OCI-LY1 (cell line): ENCODE results near the gene MRPL19.

ENCODE experiments used
- H2AFZ ChIP-seq: fragments of 200-600 bp; sonication (generic), shearing (Covaris generic); 2 replicates; pipeline ENCODE4 v1.6.0; 2014; ENCODE audit warnings: antibody characterized with exemption, mild to moderate bottlenecking, low read length
- H3F3A ChIP-seq: fragments of 200-600 bp; sonication (generic), shearing (Covaris generic); 2 replicates; pipeline ENCODE4 v1.6.0; 2014; ENCODE audit warnings: mild to moderate bottlenecking, antibody characterized with exemption, low read length, moderate library complexity; ENCODE audit not compliant: insufficient read depth
- H3K27ac ChIP-seq: fragments of 200-600 bp; sonication (generic); 2 replicates; pipeline ENCODE4 v1.5.1; 2014; ENCODE audit warnings: low read length, mixed run types, mild to moderate bottlenecking, low read depth; ENCODE audit not compliant: poor library complexity, severe bottlenecking
- H3K27me3 ChIP-seq: fragments of 200-600 bp; sonication (generic); 2 replicates; pipeline ENCODE4 v1.6.0; 2014; ENCODE audit warnings: antibody characterized with exemption, mild to moderate bottlenecking, low read length, moderate library complexity; ENCODE audit not compliant: insufficient read depth
- H3K36me3 ChIP-seq: fragments of 200-600 bp; sonication (generic); 2 replicates; pipeline ENCODE4 v1.6.1; 2014; ENCODE audit warnings: mild to moderate bottlenecking, antibody characterized with exemption, low read length, moderate library complexity, mixed read lengths; ENCODE audit not compliant: insufficient read depth
- H3K4me1 ChIP-seq: fragments of 200-600 bp; sonication (generic); 2 replicates; pipeline ENCODE4 v1.5.1; 2014; ENCODE audit warnings: mild to moderate bottlenecking, low read length, moderate library complexity; ENCODE audit not compliant: insufficient read depth, severe bottlenecking
- H3K4me2 ChIP-seq: fragments of 200-600 bp; sonication (generic), shearing (Covaris generic); 2 replicates; pipeline ENCODE4 v1.6.1; 2014; ENCODE audit warnings: low read length
- H3K4me3 ChIP-seq: fragments of 200-600 bp; sonication (generic); 2 replicates; pipeline ENCODE4 v1.5.1; 2014; ENCODE audit warnings: low read length, low read depth, mild to moderate bottlenecking, mixed read lengths; ENCODE audit not compliant: poor library complexity, severe bottlenecking
- H3K79me2 ChIP-seq: fragments of 200-600 bp; shearing (Covaris generic); 2 replicates; pipeline ENCODE4 v1.6.1; 2016; ENCODE audit warnings: mixed run types, low read length, mixed read lengths; ENCODE audit not compliant: insufficient read depth
- H3K9ac ChIP-seq: fragments of 200-600 bp; sonication (generic), shearing (Covaris generic); 2 replicates; pipeline ENCODE4 v1.6.1; 2014; ENCODE audit warnings: mild to moderate bottlenecking, low read length, mixed read lengths
- H3K9me2 ChIP-seq: fragments of 200-600 bp; sonication (generic), shearing (Covaris generic); 2 replicates; pipeline ENCODE4 v1.6.1; 2014; ENCODE audit warnings: low read depth, mild to moderate bottlenecking, low read length, mixed read lengths
- H3K9me3 ChIP-seq: fragments of 200-600 bp; shearing (Covaris generic); 2 replicates; pipeline ENCODE4 v1.6.1; 2014; ENCODE audit warnings: low read length, mixed read lengths
- H4K20me1 ChIP-seq: fragments of 200-600 bp; sonication (generic), shearing (Covaris generic); 2 replicates; pipeline ENCODE4 v1.6.0; 2016; ENCODE audit warnings: mild to moderate bottlenecking, low read length; ENCODE audit not compliant: insufficient read depth
- EZH2 ChIP-seq: fragments of 200-600 bp; sonication (generic), shearing (Covaris generic); IDR thresholded peaks from 2 replicates; pipeline ENCODE4 v1.8.0; 2017; ENCODE audit warnings: borderline replicate concordance, mixed run types, mild to moderate bottlenecking, antibody characterized with exemption, low read length, moderate library complexity, mixed read lengths
- TF ChIP-seq, protein P1 (sequence below): fragments of 200-600 bp; sonication (generic), shearing (Covaris generic); IDR thresholded peaks from 2 replicates; pipeline ENCODE4 v1.5.1; 2017; ENCODE audit warnings: mild to moderate bottlenecking, antibody characterized with exemption, low read length, moderate library complexity, mixed read lengths

The MRPL19 gene

DNA sequence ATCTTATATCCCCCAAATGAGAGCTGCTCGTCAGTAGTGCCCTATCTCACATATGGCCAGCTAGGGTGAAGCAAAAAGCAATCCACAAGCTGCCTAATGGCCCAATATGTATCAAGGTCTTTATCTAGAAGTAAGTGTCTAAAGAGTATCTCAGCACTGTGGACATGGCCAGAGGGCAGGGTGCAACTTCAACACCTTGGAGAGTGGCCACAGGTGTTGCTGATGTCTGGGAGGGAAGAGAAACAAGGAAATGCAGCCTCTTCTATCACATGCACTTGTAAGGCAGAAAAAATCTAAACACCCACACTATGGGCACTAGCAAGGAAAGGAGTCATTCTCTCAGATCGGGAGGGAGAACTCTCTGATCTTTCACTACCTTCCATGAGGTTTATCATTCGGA lies 23.7 kb upstream of the MRPL19 start:
- Histone ChIP-seq H3K4me1 (no peaks in the 10 kb centered on the region), H3K9me3 (no peaks in the 10 kb centered on the region), H3K79me2 (no peaks in the 10 kb centered on the region), H3K4me2 (no peak overlapping the region), H3K27me3 (no peaks in the 10 kb centered on the region), H3K9me2 (no peaks in the 10 kb centered on the region), H3K36me3 (no peaks in the 10 kb centered on the region), H3K9ac (no peak overlapping the region), H3K27ac (no peak overlapping the region), H4K20me1 (no peaks in the 10 kb centered on the region), H3F3A (no peaks in the 10 kb centered on the region), H2AFZ (no peak overlapping the region), H3K4me3 (no peak overlapping the region)
- no peak for TF ChIP-seq EZH2
- TF ChIP-seq, protein P1, sequence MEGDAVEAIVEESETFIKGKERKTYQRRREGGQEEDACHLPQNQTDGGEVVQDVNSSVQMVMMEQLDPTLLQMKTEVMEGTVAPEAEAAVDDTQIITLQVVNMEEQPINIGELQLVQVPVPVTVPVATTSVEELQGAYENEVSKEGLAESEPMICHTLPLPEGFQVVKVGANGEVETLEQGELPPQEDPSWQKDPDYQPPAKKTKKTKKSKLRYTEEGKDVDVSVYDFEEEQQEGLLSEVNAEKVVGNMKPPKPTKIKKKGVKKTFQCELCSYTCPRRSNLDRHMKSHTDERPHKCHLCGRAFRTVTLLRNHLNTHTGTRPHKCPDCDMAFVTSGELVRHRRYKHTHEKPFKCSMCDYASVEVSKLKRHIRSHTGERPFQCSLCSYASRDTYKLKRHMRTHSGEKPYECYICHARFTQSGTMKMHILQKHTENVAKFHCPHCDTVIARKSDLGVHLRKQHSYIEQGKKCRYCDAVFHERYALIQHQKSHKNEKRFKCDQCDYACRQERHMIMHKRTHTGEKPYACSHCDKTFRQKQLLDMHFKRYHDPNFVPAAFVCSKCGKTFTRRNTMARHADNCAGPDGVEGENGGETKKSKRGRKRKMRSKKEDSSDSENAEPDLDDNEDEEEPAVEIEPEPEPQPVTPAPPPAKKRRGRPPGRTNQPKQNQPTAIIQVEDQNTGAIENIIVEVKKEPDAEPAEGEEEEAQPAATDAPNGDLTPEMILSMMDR: no peak

DNA sequence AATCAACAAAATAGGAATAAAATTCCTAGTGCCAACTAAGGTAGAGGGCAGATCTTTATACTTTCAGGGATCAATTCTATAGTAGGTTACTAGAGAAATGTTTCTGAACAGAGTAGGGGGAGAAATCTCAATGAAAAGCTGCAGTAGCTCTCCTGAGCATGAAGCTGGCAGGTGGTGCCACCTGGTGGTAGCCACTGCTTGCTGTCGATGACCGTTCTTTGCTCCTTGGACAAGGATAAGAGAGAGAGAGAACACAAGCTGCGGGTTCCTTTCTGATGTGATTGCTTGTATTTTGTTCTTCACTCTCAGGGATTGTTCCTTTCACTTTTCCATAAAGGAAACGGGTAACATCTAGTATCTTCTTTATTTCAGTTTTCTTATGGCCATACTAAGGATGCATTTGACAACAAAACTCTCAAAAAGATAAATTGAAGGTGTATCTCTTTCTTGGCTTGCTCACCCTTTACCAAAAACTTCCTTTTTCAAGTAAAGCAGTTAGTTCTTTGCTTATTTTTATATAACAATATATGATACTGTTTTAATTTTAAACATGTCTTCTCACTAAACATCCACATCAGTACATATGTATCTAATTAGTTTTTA lies 18.6 kb upstream of the MRPL19 start:
- no peaks in the 10 kb centered on the region for H4K20me1 ChIP-seq
- H3K4me3 ChIP-seq: no peak overlapping the region
- H3K9me3 ChIP-seq: no peaks in the 10 kb centered on the region
- H3K79me2 ChIP-seq: no peaks in the 10 kb centered on the region
- H3K36me3 ChIP-seq: no peaks in the 10 kb centered on the region
- no peaks in the 10 kb centered on the region for H3F3A ChIP-seq
- no peaks in the 10 kb centered on the region for H3K9me2 ChIP-seq
- no peak for TF ChIP-seq EZH2
- TF ChIP-seq, protein P1: peak; percentile 91
- no peak overlapping the region for H2AFZ ChIP-seq
- no peak overlapping the region for H3K4me2 ChIP-seq
- H3K9ac ChIP-seq: no peak overlapping the region
- no peaks in the 10 kb centered on the region for H3K27me3 ChIP-seq
- H3K27ac ChIP-seq: no peak overlapping the region
- no peaks in the 10 kb centered on the region for H3K4me1 ChIP-seq

DNA sequence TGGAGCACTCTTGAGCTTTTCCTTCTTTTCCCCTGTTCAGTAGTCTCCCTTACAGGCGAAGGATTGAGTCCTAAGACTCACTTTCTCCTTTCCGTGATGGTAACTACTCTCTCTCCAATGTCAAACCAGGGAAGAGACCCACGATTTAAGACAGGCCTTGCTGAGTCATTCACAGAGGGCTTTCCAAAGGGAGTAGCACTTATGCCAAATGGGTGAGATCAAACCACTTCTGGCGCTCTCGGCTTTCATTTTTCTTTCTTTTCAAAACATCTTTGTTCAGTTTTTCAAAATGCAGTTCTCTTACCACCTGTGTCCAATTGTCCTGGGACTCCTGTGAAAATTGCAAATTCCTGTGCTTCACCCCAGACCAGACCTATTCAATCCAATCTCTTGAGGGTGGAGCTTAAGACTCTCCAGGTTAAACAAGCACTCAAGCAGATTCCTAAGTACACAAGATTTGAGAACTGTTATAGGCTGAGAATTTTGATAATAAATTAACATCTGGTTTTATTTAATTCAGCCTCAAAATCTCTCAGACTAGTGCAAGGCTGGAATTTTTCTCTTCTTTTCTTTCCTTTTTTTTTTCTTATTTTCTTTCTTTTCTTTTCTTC lies 14.4 kb upstream of the MRPL19 start:
- Histone ChIP-seq H3K9me2 (no peaks in the 10 kb centered on the region), H3K9ac (no peak overlapping the region), H2AFZ (no peak overlapping the region), H3F3A (no peaks in the 10 kb centered on the region), H4K20me1 (no peaks in the 10 kb centered on the region), H3K36me3 (no peaks in the 10 kb centered on the region), H3K27ac (no peak overlapping the region), H3K79me2 (no peaks in the 10 kb centered on the region), H3K4me2 (no peak overlapping the region), H3K4me3 (no peak overlapping the region), H3K9me3 (no peaks in the 10 kb centered on the region), H3K4me1 (no peaks in the 10 kb centered on the region), H3K27me3 (no peaks in the 10 kb centered on the region)
- TF ChIP-seq EZH2: no peak

DNA sequence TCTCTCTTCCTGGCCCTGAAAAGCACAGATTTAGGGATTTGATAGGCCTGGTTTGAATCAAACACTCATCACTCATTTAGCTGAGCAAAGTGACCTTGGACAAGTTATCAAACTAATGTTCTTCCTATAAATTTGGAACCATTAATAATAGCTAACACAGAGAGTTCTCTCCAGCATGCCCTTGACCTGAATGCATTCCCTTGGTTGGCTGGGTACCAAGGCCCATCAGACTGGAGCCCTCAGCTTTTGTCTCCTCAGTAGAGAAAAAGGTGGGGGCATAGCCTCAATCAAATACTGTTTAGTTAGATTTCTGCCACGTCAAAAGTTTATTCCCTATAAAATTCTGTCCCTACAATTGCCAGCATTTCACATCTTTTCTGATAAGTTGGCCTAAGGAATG lies 13.8 kb upstream of the MRPL19 start:
- H3K4me2 ChIP-seq: no peak overlapping the region
- TF ChIP-seq, protein P1: no peak
- no peak for TF ChIP-seq EZH2
- H3K79me2 ChIP-seq: no peaks in the 10 kb centered on the region
- no peaks in the 10 kb centered on the region for H4K20me1 ChIP-seq
- H3K9me3 ChIP-seq: no peaks in the 10 kb centered on the region
- no peak overlapping the region for H3K9ac ChIP-seq
- H3K27ac ChIP-seq: no peak overlapping the region
- no peak overlapping the region for H2AFZ ChIP-seq
- no peak overlapping the region for H3K4me3 ChIP-seq
- no peaks in the 10 kb centered on the region for H3K9me2 ChIP-seq
- no peaks in the 10 kb centered on the region for H3K36me3 ChIP-seq
- H3F3A ChIP-seq: no peaks in the 10 kb centered on the region
- H3K4me1 ChIP-seq: no peaks in the 10 kb centered on the region
- H3K27me3 ChIP-seq: no peaks in the 10 kb centered on the region
